ENCODE results near the gene SOS1. TPM values are rescaled to one million over a fixed set of nuclear protein-coding genes. Genes with fewer than 3 reads are reported as not detected.
A peak's percentile ranks its signal among the peaks of the same experiment; 100 is the strongest.

Gene SOS1
- total and polyA plus RNA-seq, 2 donors (not counting 1 experiment from before 2014, with no cell fraction given), result 24.9 to 27.6 TPM

- TF ChIP-seq EZH2 (IDR thresholded peaks at IDR 0.05; ENCODE audit: low read length, missing control alignments) (no peak), CTCF (conservative IDR thresholded peaks at IDR 0.05 in 1 of 2, IDR thresholded peaks at IDR 0.05 in 1 of 2; ENCODE audit: low read depth in 1 of 2, low read length in 2 of 2) (no peak)
- DNase-seq (ENCODE audit: low read depth in 2 of 2), result no peak
- Histone ChIP-seq H3K4me2 (ENCODE audit: extremely low read depth, insufficient read depth, low read length) (no peak overlapping the region), H3K79me2 (ENCODE audit: control insufficient read depth, insufficient read depth, low read length) (no peaks in the 10 kb centered on the region), H3K9ac (ENCODE audit: insufficient read depth, low read length) (no peak overlapping the region), H3K4me3 (replicated peaks in 1 of 4; ENCODE audit: control extremely low read depth in 1 of 4, insufficient read depth in 1 of 4, low read depth in 3 of 4, low read length in 4 of 4) (no peak overlapping the region), H3K36me3 (ENCODE audit: control insufficient read depth, insufficient read depth, low read length) (no peaks in the 10 kb centered on the region), H3K9me3 (ENCODE audit: control insufficient read depth, insufficient read depth, low read depth, low read length) (no peaks in the 10 kb centered on the region), H4K20me1 (ENCODE audit: control insufficient read depth, extremely low read depth, insufficient read depth, low read length) (no peaks in the 10 kb centered on the region), H3K27me3 (ENCODE audit: control insufficient read depth, insufficient read depth, low read length) (no peaks in the 10 kb centered on the region), H3K4me1 (ENCODE audit: control insufficient read depth, extremely low read depth, insufficient read depth, low read length) (no peaks in the 10 kb centered on the region), H3K27ac (ENCODE audit: insufficient read depth, low read length) (no peak overlapping the region), H2AFZ (ENCODE audit: low read length) (no peak overlapping the region)
Measured at GRCh38 chr2:38978296-38978903, 142.5 kb downstream of the SOS1 start.

GRCh38 chr2:38977047-38977446 lies 143.8 kb downstream of the SOS1 start:
- no peak overlapping the region for H2AFZ ChIP-seq (ENCODE audit: low read length)
- H3K79me2 ChIP-seq (ENCODE audit: control insufficient read depth, insufficient read depth, low read length), result no peaks in the 10 kb centered on the region
- H3K27ac ChIP-seq (ENCODE audit: insufficient read depth, low read length), result no peak overlapping the region
- H3K4me3 ChIP-seq (replicated peaks in 1 of 4; ENCODE audit: control extremely low read depth in 1 of 4, insufficient read depth in 1 of 4, low read depth in 3 of 4, low read length in 4 of 4), result no peak overlapping the region
- H3K36me3 ChIP-seq (ENCODE audit: control insufficient read depth, insufficient read depth, low read length), result no peaks in the 10 kb centered on the region
- no peak overlapping the region for H3K4me2 ChIP-seq (ENCODE audit: extremely low read depth, insufficient read depth, low read length)
- H4K20me1 ChIP-seq (ENCODE audit: control insufficient read depth, extremely low read depth, insufficient read depth, low read length), result no peaks in the 10 kb centered on the region
- no peaks in the 10 kb centered on the region for H3K9me3 ChIP-seq (ENCODE audit: control insufficient read depth, insufficient read depth, low read depth, low read length)
- no peaks in the 10 kb centered on the region for H3K4me1 ChIP-seq (ENCODE audit: control insufficient read depth, extremely low read depth, insufficient read depth, low read length)
- TF ChIP-seq EZH2 (IDR thresholded peaks at IDR 0.05; ENCODE audit: low read length, missing control alignments) (no peak), CTCF (conservative IDR thresholded peaks at IDR 0.05 in 1 of 2, IDR thresholded peaks at IDR 0.05 in 1 of 2; ENCODE audit: low read depth in 1 of 2, low read length in 2 of 2) (no peak)
- DNase-seq (ENCODE audit: low read depth in 2 of 2), result no peak
- no peaks in the 10 kb centered on the region for H3K27me3 ChIP-seq (ENCODE audit: control insufficient read depth, insufficient read depth, low read length)
- H3K9ac ChIP-seq (ENCODE audit: insufficient read depth, low read length), result no peak overlapping the region

GRCh38 chr2:38975042-38975441 lies 145.8 kb downstream of the SOS1 start:
- no peaks in the 10 kb centered on the region for H3K4me1 ChIP-seq (ENCODE audit: control insufficient read depth, extremely low read depth, insufficient read depth, low read length)
- no peak overlapping the region for H3K9ac ChIP-seq (ENCODE audit: insufficient read depth, low read length)
- TF ChIP-seq CTCF (conservative IDR thresholded peaks at IDR 0.05 in 1 of 2, IDR thresholded peaks at IDR 0.05 in 1 of 2; ENCODE audit: low read depth in 1 of 2, low read length in 2 of 2) (no peak), EZH2 (IDR thresholded peaks at IDR 0.05; ENCODE audit: low read length, missing control alignments) (no peak)
- no peak overlapping the region for H2AFZ ChIP-seq (ENCODE audit: low read length)
- H3K27ac ChIP-seq (ENCODE audit: insufficient read depth, low read length), result no peak overlapping the region
- no peaks in the 10 kb centered on the region for H4K20me1 ChIP-seq (ENCODE audit: control insufficient read depth, extremely low read depth, insufficient read depth, low read length)
- peak in 1 of 2 donors; percentile 8 for DNase-seq (ENCODE audit: low read depth in 2 of 2)
- H3K27me3 ChIP-seq (ENCODE audit: control insufficient read depth, insufficient read depth, low read length), result no peaks in the 10 kb centered on the region
- no peaks in the 10 kb centered on the region for H3K36me3 ChIP-seq (ENCODE audit: control insufficient read depth, insufficient read depth, low read length)
- no peak overlapping the region for H3K4me2 ChIP-seq (ENCODE audit: extremely low read depth, insufficient read depth, low read length)
- H3K79me2 ChIP-seq (ENCODE audit: control insufficient read depth, insufficient read depth, low read length), result no peaks in the 10 kb centered on the region
- no peaks in the 10 kb centered on the region for H3K9me3 ChIP-seq (ENCODE audit: control insufficient read depth, insufficient read depth, low read depth, low read length)
- H3K4me3 ChIP-seq (replicated peaks in 1 of 4; ENCODE audit: control extremely low read depth in 1 of 4, insufficient read depth in 1 of 4, low read depth in 3 of 4, low read length in 4 of 4), result no peak overlapping the region

All from fibroblast of lung (primary cell).